BJ (cell line): ENCODE data around the gene RBMS1. TPM values are rescaled to one million over a fixed set of nuclear protein-coding genes. Genes with fewer than 3 reads are reported as not detected.

ENCODE experiments used
- CTCF ChIA-PET: fragments of 350-600 bp; formaldehyde crosslinking; extraction: SDS; loops from one replicate; lab custom pipeline; 2021; ENCODE audit warnings: antibody characterized with exemption, inconsistent platforms; lab: Yijun Ruan, JAX
- POLR2A ChIA-PET: fragments of 300-600 bp; sonication (Branson Sonifier 250); formaldehyde crosslinking; extraction: SDS; loops from one replicate; lab custom pipeline; 2021; ENCODE audit warnings: antibody characterized with exemption; lab: Charles Lee
- DNase-seq: peaks from one replicate; pipeline ENCODE4 v3.0.0-alpha.2; 2011; ENCODE audit warnings: low read depth
- H3K27me3 ChIP-seq: 2 replicates; pipeline ENCODE4 v1.6.0; 2011; ENCODE audit warnings: low read length; ENCODE audit not compliant: control insufficient read depth, insufficient read depth
- H3K36me3 ChIP-seq: 2 replicates; pipeline ENCODE4 v1.5.1; 2011; ENCODE audit warnings: low read length; ENCODE audit not compliant: control insufficient read depth, insufficient read depth
- H3K4me3 ChIP-seq: 2 replicates; pipeline ENCODE4 v1.5.1; 2011; ENCODE audit warnings: low read depth, mild to moderate bottlenecking, control low read depth, low read length
- CTCF ChIP-seq: IDR thresholded peaks from 2 replicates; pipeline ENCODE4 v1.5.1; 2011; ENCODE audit warnings: low read depth, mild to moderate bottlenecking, control low read depth, inconsistent platforms, low read length, moderate library complexity; ENCODE audit not compliant: insufficient read depth
- polyA plus RNA-seq: library from polyadenylated mRNA; depleted of rRNA; stranded (reverse); fragments of >200 nt; gene quantifications from 2 replicates; pipeline ENCODE4 v1.2.3, GENCODE V29; 2011

Gene RBMS1
- polyA plus RNA-seq, 1 experiment = 80.1 TPM

GRCh38 chr2:160338901-160339685 is 154.5 kb downstream of the RBMS1 start:
- Histone ChIP-seq H3K27me3 (no peaks in the 10 kb centered on the region), H3K36me3 (no peaks in the 10 kb centered on the region), H3K4me3 (no peak overlapping the region)
- CTCF ChIA-PET = interaction anchor here (1.5 kb wide), 1 partner anchor 15 kb away, joined by 6 read pairs; no protein-coding TSS in a partner anchor
- DNase-seq = no peak
- TF ChIP-seq CTCF = no peak
- POLR2A ChIA-PET = no interaction called here

GRCh38 chr2:160337728-160338127 is 155.9 kb downstream of the RBMS1 start:
- ChIA-PET CTCF (interaction anchor here (0.6 to 0.7 kb wide), 2 partner anchors 13 to 14 kb away, joined by 3 to 4 read pairs; no protein-coding TSS in a partner anchor), POLR2A (no interaction called here)
- Histone ChIP-seq H3K27me3 (no peaks in the 10 kb centered on the region), H3K36me3 (no peaks in the 10 kb centered on the region), H3K4me3 (no peak overlapping the region)
- no peak for DNase-seq
- no peak for TF ChIP-seq CTCF

- H3K36me3 ChIP-seq = no peaks in the 10 kb centered on the region
- DNase-seq = no peak
- ChIA-PET POLR2A (no interaction called here), CTCF (interaction anchor here (1.6 kb wide), 1 partner anchor 13 kb away, joined by 8 read pairs; no protein-coding TSS in a partner anchor)
- TF ChIP-seq CTCF = no peak
- no peak overlapping the region for H3K4me3 ChIP-seq
- no peaks in the 10 kb centered on the region for H3K27me3 ChIP-seq
Measured at GRCh38 chr2:160336635-160337034, 157.0 kb downstream of the RBMS1 start.

- ChIA-PET POLR2A (no interaction called here), CTCF (interaction anchor here (0.9 to 1.6 kb wide), 3 partner anchors 10 to 23 kb away, joined by 3 to 8 read pairs (median 3); no protein-coding TSS in a partner anchor)
- H3K36me3 ChIP-seq = no peaks in the 10 kb centered on the region
- no peak for TF ChIP-seq CTCF
- no peak for DNase-seq
- no peak overlapping the region for H3K4me3 ChIP-seq
- H3K27me3 ChIP-seq = no peaks in the 10 kb centered on the region
Measured at GRCh38 chr2:160336105-160336504, 157.5 kb downstream of the RBMS1 start.

- Histone ChIP-seq H3K27me3 (no peaks in the 10 kb centered on the region), H3K4me3 (no peak overlapping the region), H3K36me3 (no peaks in the 10 kb centered on the region)
- TF ChIP-seq CTCF = no peak
- ChIA-PET POLR2A (no interaction called here), CTCF (interaction anchor here (0.9 to 1.6 kb wide), 3 partner anchors 10 to 24 kb away, joined by 3 to 8 read pairs (median 3); no protein-coding TSS in a partner anchor)
- DNase-seq = no peak
Measured at GRCh38 chr2:160335441-160335840, 158.2 kb downstream of the RBMS1 start.
